ENCODE results near the gene PDLIM5. TPM values are rescaled to one million over a fixed set of nuclear protein-coding genes. Genes with fewer than 3 reads are reported as not detected.
A peak's percentile ranks its signal among the peaks of the same experiment; 100 is the strongest.

PDLIM5 gene
- total RNA-seq, 4 donors from 2014 or later = 473 to 833 (median 673) TPM

- no peak for TF ChIP-seq POLR2A (IDR thresholded peaks at IDR 0.05)
- TF ChIP-seq, protein P1, sequence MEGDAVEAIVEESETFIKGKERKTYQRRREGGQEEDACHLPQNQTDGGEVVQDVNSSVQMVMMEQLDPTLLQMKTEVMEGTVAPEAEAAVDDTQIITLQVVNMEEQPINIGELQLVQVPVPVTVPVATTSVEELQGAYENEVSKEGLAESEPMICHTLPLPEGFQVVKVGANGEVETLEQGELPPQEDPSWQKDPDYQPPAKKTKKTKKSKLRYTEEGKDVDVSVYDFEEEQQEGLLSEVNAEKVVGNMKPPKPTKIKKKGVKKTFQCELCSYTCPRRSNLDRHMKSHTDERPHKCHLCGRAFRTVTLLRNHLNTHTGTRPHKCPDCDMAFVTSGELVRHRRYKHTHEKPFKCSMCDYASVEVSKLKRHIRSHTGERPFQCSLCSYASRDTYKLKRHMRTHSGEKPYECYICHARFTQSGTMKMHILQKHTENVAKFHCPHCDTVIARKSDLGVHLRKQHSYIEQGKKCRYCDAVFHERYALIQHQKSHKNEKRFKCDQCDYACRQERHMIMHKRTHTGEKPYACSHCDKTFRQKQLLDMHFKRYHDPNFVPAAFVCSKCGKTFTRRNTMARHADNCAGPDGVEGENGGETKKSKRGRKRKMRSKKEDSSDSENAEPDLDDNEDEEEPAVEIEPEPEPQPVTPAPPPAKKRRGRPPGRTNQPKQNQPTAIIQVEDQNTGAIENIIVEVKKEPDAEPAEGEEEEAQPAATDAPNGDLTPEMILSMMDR (IDR thresholded peaks at IDR 0.05 in 4 of 5, conservative IDR thresholded peaks at IDR 0.05 in 1 of 5) = no peak
- intact Hi-C loops (cut with DNase I; ENCODE audit: low total_unique reads) = loop anchor here (2.0 to 5.0 kb wide), 4 partner anchors 43 to 201 kb away; partner anchors contain the start of genes PDLIM5 and SMARCAD1
- Histone ChIP-seq H3K27ac (peak overlapping the region; percentile 87 to 94 (median 88)), H3K27me3 (no peaks in the 10 kb centered on the region), H3K9me3 (no peaks in the 10 kb centered on the region), H3K36me3 (no peaks in the 10 kb centered on the region), H3K4me3 (peak overlapping the region in 2 of 4 donors; percentile 27 to 29), H3K4me1 (peaks cover 42 to 46% of the 10 kb centered on the region in 2 donors)
- in situ Hi-C loops (cut with MboI; ENCODE audit: low sequenced_read_pairs in 4 of 4) = loop anchor here (5.0 to 10.0 kb wide), 2 partner anchors 187 to 189 kb away; no protein-coding TSS in a partner anchor
- DNase-seq (no peak), ATAC-seq (no peak)
Observed at GRCh38 chr4:94407846-94408245, 43.9 kb upstream of the PDLIM5 start.

- TF ChIP-seq, protein P1 (IDR thresholded peaks at IDR 0.05 in 4 of 5, conservative IDR thresholded peaks at IDR 0.05 in 1 of 5) = no peak
- TF ChIP-seq POLR2A (IDR thresholded peaks at IDR 0.05) = peak in 1 of 2 donors; percentile 3
- no peaks in the 10 kb centered on the region for H3K27me3 ChIP-seq
- in situ Hi-C loops (cut with MboI; ENCODE audit: low sequenced_read_pairs in 4 of 4) (loop anchor here (5.0 to 10.0 kb wide), 2 partner anchors 186 to 189 kb away; no protein-coding TSS in a partner anchor), intact Hi-C loops (cut with DNase I; ENCODE audit: low total_unique reads) (loop anchor here (2.0 to 5.0 kb wide), 4 partner anchors 42 to 201 kb away; partner anchors contain the start of genes PDLIM5 and SMARCAD1)
- DNase-seq = peak in 1 of 2 donors; percentile 20
- H3K27ac ChIP-seq = peak overlapping the region; percentile 87 to 94 (median 88)
- no peaks in the 10 kb centered on the region for H3K36me3 ChIP-seq
- H3K9me3 ChIP-seq = no peaks in the 10 kb centered on the region
- peaks cover 51 to 54% of the 10 kb centered on the region in 2 donors for H3K4me1 ChIP-seq
- H3K4me3 ChIP-seq = peak overlapping the region in 2 of 4 donors; percentile 5 to 14
- peak; percentile 26 to 35 for ATAC-seq
Observed at GRCh38 chr4:94408549-94409374, 43.0 kb upstream of the PDLIM5 start.

DNA sequence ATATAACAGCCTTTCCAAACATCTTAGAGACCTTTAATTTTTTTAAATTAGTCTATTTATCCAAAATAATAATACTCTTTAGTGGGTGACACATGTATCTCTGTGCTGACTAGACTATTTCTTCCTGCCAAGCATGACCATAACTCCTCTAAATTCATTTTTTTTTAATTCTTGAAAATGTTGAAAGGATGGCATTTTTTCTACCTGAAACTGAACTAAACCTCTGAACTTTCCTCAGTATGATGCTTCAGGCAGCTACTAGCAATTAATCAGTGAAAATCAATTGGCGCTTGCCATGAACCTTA lies 42.4 kb upstream of the PDLIM5 start:
- peak overlapping the region; percentile 87 to 94 (median 88) for H3K27ac ChIP-seq
- ATAC-seq = no peak
- H3K4me1 ChIP-seq = peaks cover 53 to 60% of the 10 kb centered on the region in 2 donors
- TF ChIP-seq, protein P1 (IDR thresholded peaks at IDR 0.05 in 4 of 5, conservative IDR thresholded peaks at IDR 0.05 in 1 of 5) = no peak
- TF ChIP-seq POLR2A (IDR thresholded peaks at IDR 0.05) = no peak
- no peaks in the 10 kb centered on the region for H3K27me3 ChIP-seq
- no peaks in the 10 kb centered on the region for H3K36me3 ChIP-seq
- H3K9me3 ChIP-seq = no peaks in the 10 kb centered on the region
- in situ Hi-C loops (cut with MboI; ENCODE audit: low sequenced_read_pairs in 4 of 4) = loop anchor here (5.0 to 10.0 kb wide), 2 partner anchors 185 to 188 kb away; no protein-coding TSS in a partner anchor
- H3K4me3 ChIP-seq = no peak overlapping the region
- intact Hi-C loops (cut with DNase I; ENCODE audit: low total_unique reads) = loop anchor here (2.0 to 5.0 kb wide), 4 partner anchors 41 to 202 kb away; partner anchors contain the start of genes PDLIM5 and SMARCAD1
- no peak for DNase-seq

DNA sequence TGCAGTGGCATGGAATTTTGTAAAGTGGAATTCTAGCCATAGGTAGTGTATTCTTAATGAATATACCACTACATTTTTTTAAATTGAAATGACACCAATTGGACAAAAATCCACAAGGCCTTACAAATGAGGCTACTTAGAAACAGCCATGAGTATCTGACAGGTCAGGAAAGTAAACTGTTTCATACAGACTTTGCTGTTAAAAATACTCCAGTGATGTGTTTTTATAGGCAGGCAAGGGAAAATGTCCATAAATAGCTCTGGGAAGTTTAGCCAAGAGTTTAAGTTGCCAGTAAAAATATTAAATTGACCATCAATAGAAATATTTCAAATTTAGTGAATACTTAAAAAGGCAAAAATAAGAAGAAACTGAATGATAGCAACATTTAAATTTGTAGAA lies 41.8 kb upstream of the PDLIM5 start:
- H3K4me1 ChIP-seq = peaks cover 55 to 66% of the 10 kb centered on the region in 2 donors
- in situ Hi-C loops (cut with MboI; ENCODE audit: low sequenced_read_pairs in 4 of 4) = loop anchor here (5.0 to 10.0 kb wide), 2 partner anchors 185 to 187 kb away; no protein-coding TSS in a partner anchor
- peak; percentile 52 to 55 for ATAC-seq

More for the DNA sequence above, 41.8 kb upstream of the PDLIM5 start:
- Histone ChIP-seq H3K27ac (peak overlapping the region; percentile 87 to 94 (median 88)), H3K4me3 (peak overlapping the region in 2 of 4 donors; percentile 25 to 36), H3K9me3 (no peaks in the 10 kb centered on the region), H3K27me3 (no peaks in the 10 kb centered on the region), H3K36me3 (no peaks in the 10 kb centered on the region)
- TF ChIP-seq POLR2A (IDR thresholded peaks at IDR 0.05) = peak in 1 of 2 donors; percentile 31
- TF ChIP-seq, protein P1 (IDR thresholded peaks at IDR 0.05 in 4 of 5, conservative IDR thresholded peaks at IDR 0.05 in 1 of 5) = no peak
- intact Hi-C loops (cut with DNase I; ENCODE audit: low total_unique reads) = loop anchor here (2.0 to 5.0 kb wide), 4 partner anchors 41 to 203 kb away; partner anchors contain the start of genes PDLIM5 and SMARCAD1
- no peak for DNase-seq
